HG02884 (cell line): ENCODE results near the gene RNU6-1.

Experiments used
- ATAC-seq: cut with Tn5 transposase; IDR thresholded peaks from one replicate; pipeline ENCODE4 v1.9.1; 2021; ENCODE audit warnings: mild to moderate bottlenecking, moderate library complexity; ENCODE audit not compliant: unreplicated experiment

RNU6-1 gene

DNA sequence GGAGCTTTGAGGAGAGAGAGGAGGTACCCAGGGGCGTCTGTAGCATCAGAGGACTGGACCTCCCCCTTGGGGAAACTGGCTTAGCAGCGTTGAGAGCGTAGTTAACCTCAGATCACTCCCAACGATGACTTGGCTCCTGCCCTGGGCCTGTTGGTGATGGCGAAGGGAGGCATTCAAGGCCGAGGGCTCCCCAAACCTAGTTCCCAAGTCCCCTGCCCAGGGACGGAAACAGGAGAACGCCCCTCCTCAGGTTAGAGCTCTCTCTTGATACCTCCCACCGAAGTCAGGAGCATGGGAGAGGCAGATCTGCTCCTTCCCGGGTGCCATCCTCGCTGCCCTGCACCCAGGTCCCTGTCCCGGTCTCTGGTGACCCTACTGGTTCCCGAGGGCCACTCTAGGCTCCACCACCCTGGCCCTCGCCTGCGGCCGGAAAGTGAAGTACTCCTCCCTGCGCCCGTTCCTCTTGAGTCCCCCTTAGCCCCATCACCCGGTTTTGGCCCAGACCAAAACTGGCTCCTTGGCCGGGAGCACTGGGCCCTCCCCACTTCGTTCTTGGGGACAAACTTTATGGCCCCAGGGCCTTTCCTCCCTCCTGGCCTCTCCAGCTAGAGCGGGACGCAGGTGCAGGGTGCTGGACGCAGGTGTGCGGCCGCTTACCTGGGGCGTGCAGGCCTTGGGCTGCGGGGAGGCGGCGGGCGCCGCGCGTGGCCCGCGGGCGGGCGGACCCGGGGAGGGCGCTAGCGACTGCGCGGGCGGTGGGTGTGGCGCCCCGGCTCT, 17.1 kb downstream of the RNU6-1 start:
- no peak for ATAC-seq

DNA sequence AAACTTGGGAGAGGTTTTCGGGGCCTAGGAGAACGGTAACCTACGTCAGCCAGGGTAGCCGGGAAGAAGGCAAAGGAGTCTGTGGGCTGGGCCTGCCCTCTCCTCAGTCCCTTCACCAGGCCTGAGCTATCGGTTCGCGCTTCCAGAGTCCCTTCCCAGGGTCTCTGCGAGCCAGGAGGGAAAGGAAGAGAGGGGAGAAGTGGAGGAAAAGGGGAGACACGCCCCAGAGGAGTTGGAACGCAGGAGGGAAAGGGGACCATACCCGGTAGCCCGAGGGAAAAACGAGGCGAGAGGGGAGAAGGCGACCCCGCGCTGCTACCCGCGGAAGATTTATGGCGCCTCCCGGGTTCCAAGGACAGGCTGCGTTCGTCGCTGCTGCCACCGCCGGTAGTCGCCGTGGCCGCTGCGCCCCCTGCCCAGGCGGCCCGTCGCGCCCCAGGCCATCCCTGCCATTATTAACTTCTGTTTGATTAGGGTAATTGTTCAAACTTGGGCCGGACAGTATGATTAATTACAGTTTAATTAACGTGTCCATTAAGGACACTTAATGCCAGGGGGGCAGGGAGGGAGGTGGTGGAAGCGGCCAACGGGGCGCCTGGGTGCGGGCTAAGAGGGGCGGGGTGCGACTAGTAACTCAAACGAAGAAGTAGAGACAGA, 17.9 kb downstream of the RNU6-1 start:
- ATAC-seq: no peak

DNA sequence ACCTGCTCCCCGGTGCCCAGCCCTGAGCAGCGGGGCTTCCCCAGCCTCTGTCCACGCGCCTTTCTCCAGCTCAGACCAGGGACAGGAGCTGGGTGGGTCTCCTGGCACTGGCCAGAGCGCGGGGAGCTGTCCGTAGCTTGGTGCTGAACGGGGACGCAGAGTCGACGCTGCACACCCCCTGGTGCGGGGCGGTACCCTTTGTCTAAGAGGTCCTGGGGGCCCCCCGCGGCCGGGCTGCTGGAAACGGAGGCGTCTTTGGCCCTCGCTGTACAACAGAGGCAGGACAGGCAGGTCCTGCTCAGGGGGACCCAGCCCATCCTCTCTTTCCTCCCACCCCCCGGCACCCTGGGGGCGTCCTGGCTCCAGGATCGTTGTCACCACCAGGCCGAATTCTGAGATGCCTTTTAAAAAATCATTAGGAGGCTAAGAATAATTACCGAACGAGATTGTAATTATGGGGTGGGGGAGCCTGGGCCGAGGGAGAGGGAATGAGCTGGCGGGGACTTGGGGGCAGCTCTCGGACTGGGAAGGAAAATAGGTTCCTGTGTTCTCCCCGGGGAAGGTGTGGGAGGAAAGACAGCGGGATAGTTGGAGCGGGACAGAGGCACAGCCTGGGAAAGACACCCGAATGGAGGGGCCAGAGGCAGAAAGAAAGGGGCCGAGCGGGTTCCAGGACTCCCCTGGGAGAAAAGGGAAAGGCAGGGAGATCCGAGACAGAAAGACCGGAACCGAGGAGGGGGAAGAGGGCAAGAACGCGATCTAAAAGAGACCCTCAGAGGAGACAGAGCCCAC, 18.7 kb downstream of the RNU6-1 start:
- ATAC-seq: no peak

DNA sequence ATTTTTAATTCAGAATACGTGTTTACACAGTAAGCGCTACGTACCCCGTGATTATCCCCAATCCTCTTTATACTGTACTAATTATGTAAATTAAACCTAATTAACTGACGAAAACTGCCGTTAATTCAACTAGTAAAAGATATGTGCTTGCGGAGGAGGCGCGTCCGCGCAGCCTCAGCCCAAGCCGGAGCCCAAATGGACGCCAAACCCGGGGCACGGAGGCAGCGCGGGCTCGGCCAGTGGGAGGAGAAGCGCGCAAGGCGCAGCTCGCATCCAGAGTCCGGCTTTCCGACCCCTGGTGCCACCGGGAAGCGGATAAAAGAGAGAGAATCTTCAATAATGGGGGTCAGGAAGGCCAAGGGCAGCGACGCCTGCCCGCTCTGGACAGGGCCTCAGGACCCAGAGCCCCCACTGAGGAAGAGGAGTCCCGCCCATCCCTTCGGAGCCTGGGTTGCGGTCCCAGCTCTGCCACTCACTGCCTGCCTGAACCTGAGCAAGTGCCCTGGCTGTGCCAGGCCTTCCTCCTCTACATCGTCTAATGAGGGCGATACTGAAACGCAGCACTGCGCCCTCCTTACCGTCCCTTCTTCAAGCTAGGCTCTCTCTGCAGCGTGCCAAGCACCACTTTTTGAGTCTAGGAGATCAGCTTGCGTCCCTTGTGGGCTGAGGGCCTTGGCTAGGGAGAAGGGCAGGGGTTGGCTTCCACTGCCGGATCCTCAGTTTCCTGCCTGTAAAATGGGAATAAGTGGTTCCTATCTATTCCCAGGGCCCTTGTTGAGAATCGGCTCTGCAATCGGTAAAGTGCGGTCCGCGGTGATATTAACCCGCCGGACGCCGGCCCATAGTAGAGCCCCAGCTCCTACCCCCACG, 19.5 kb downstream of the RNU6-1 start:
- no peak for ATAC-seq

DNA sequence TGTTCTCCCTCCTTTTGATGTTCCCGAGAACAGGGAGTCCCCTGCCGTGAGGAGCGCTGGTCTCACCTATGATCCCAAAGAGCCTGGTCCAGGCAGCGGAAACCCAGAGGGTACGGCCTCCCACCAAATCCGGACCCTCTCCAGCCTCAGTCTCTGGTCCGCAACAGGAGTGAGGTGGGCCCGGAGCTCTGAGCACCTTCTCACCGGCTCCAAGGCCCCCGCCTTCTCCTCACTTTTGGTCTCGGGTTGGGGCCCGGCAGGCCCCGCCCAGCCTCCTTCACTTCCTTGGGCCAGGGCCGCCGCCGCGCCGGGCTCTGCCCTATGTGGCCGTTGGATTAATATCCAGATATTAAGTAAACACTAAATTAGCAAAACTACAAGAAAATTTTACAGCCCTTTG, 20.2 kb downstream of the RNU6-1 start:
- ATAC-seq: no peak

DNA sequence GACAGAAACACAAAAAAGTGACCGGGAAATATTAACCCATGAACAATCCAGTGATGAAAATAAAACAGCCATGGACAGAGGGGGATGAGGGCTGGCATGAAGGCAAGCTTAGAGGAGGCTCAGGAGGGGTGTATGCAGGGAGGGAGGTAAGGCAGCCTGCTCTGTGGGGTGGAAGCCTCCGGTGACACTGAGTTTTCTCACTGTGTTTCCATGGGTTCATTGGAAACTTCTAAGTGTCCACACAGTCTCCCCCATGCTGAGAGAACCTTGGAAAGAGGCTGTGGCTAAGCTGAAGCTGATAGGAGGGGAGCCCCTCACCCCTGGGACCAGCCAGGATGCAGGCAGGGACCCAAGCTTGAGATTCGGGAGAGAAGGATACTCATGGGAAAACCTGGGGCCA, 21.4 kb downstream of the RNU6-1 start:
- no peak for ATAC-seq

DNA sequence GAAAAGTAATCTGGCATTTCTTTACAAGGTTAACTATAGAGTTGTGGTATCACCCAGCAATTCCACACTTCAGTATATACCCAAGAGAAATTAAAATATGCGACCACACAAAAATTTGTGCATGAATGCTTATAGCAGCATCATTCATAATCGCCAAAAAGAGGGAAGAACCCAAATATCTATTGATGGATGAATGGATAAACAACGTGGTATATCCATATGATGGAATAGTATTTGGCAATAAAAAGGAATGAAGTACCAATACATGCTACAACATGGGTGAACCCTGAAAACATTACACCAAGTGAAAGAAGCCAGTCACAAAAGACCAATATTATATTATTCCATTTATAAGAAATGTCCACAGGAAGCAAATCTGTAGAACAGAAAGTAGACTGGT, 23.2 kb downstream of the RNU6-1 start:
- ATAC-seq: no peak

DNA sequence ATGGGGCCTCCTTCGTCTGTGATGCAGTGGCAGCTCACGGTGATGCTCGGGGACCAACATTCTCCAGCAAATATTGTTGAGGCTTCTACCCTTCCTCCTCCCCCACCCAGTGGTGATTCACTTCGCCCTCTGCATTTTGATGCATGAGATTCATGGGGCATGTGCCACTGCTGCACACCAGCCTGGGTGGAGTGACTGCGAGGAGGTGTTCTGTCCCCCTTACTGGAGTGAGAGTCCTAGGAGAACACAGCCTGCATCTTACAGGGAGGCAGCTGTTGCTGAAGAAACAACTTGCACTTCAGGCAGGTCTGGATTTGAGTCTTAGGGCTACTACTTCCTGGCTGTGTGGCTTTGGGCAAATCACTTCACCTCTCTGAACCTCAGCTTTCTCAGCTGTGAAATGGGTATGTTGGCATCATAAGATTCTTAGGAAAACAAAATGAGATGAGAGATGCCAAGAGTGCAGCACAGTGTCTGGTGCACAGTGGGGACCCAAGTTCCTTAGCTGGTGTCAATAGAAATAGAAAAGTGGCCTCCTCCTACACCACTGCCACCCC, 24.7 kb downstream of the RNU6-1 start:
- no peak for ATAC-seq

DNA sequence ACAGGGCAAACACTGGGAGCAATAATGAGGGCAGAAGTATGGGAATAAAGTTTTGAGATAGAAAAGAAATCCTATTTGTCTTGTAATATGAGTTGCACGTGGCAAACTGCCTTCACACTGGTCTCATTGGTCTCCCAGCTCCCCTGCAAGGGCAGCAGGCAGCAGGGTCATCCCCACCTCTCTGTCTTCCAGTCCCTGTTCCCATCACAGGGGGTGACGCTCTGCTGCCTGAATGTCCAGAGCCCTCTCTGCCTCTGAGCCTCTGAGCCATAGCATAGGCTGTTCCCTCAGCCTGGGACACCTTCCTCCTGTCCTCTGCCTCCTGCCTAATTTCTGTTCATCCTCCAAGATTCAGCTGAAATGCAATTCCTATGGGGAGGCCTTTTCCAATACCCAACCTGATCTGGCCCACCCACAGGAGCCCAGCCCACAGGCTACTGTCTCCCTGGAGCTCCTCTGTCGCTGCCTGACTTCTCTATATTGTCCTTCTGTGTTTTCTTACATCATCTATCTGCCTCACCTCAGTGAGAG, 26.7 kb downstream of the RNU6-1 start:
- ATAC-seq: no peak

DNA sequence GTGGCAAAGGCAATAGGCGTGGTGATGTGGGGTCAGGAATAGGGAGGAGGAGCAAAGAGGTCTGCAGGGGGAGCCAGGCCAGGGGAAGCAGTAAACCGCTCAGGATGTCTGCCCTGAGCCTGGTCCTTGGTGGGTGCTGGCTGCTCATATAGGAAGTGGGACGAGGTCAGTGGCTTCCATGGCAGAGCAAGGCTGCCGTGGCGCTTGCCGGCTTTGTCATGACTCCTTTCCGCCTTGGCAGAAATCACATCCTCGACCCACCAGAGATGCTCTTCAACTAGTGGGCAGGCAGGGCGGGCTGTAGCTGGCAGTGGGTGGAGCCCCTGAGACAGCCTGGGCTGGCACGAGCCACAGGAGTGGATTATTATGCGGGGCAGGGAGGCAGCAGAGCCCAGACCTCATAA, 27.6 kb downstream of the RNU6-1 start:
- no peak for ATAC-seq

DNA sequence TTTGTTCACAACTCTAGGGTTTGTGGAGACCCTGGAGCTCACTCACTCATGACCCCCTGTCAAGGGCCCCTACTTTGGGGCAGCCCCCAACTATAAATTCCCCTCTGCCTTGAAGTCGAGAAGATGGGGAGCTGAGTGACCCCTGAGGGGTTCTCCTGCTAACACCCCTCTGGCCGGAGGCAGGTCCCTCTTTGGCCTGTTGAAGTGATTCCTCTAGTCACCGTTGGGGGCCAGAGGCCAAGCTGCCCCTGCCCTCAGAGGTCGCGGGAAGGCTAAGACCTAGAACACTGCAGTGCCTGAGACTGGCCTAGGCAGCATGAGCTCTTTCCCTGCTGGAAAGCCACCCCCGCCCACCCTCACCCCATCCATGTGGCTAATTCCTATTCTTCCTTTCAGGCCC, 30.0 kb downstream of the RNU6-1 start:
- ATAC-seq: no peak

DNA sequence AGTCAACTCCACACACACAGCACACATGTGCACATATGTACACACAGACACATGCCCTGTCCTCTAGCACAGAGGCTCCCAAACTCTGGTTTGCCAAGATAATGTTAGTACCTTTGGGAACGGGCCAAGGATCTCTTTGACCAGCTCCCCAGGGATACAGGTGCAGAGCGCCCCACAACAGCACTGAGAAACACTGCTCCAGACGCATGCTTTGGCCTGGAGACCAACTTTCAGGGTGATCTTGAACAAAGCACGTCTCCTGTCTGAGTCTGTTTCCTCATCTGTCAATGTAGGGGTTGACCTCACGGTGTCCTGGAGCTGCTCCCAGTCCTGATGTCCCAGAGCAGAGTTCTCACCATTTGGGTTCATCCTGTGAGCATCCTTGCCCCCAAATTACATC, 30.4 kb downstream of the RNU6-1 start:
- ATAC-seq: no peak

DNA sequence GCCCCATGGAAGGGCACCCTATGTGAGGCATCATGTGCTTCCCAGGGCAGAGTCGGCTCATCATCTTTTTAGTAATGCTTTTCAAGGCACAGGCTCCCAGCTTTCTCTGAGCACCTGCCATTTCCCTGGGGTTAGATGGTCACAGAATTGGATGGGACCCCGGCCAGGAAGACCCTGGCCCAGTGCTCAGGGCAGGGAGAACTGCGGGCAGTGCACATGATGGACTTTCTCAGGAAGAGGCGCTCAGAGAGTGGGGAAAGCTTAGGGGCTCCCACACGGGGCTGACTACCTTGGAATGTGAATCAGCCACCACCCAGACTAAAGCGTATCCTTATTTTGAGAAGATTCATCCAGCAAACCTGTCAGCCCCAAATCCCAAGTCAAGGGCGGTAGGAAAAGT, 31.0 kb downstream of the RNU6-1 start:
- ATAC-seq: no peak

DNA sequence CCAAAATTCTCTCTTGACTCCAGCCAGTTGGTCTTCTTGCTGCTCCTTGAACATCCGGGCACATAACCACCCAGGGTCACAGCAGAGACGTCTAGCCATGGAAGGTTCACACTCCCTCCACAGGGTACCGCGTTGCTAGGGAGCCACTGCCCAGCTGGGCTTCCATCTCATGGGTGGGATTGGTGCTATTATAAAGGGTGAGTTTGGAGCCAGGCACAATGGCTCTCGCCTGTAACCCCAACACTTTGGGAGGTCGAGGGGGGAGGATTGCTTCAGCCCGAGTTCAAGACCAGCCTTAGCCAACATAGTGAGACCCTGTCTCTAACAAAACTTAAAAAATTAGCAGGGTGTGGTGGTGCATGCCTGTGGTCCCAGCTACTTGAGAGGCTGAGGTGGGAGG, 32.0 kb downstream of the RNU6-1 start:
- no peak for ATAC-seq

DNA sequence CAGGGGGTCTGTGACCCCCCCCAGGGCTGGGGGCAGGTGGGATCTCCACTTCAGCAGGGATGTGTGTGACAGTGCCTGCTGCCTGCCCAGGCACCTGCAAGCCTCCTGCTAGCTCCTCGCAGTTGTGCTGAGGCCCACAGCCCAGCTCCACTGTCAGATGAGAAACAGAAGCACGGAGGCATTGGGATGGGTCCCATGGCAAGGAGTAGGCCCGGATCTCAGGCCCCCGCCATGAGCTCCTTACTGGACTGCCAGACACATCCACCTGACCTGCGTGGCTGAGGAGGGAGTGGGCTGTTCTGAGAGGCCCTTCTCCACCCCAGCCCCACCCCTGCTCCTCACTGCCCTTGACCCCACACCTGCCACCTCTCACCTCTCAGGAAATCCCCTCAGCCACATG, 32.7 kb downstream of the RNU6-1 start:
- no peak for ATAC-seq

DNA sequence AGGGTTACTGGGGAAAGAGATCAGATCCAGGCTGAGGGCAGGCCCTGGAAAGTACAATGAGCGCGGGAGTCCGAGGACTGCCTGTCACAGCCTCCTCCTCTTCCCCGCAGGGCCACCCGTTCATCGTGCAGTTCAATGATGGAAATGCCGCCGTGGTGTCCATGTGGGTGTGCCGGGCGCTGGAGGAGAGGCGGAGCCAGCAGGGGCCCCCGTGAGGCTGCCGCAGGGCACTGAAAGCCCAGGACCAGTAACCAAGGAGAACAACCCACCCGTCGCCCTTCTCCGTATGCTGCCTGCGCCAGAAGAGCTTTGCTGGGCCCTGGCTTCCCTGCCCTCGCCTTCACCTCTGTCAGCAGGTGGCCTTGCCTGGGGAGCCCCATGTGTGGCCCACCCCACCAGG, 33.3 kb downstream of the RNU6-1 start:
- ATAC-seq: no peak

DNA sequence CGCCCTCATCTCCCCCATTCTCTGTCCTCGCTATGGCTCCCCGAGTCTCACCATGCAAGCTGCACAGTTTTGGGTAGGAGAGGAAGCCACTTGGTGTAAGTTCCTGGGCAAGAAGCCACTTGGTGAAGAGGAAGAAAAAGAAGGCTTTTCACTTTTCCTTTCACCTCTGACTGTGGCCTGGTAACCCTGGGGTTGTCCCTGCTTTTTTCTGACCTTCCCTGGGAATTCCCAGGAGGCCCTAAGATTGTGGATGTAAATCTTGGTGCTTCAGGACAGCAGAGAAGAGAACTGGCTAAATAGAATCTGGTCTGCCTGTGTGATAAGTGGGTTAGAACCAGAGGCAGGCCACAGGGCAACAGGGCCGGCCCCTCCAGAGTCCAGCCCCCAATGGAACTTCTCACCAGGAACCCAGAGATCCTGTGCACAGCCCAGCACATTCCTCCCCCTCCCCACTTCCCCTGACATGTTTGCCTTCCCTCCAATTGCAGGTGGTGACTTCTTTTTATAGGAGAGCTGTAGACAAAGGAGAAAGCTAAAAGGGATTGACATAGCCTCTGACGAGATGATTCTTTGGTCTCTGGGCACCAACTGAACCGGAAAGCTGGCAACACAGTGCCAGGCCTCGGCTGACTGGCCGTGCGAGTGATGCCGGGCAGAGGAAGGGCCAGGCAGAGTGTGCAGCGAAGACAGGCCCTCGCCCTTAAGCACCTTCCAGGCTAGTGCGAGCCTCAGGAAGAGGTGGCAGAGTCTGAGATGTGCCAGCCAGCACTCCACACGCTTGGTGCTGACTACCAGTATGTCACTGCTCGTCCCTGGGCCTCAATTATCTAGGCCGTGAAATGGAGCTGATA, 34.0 kb downstream of the RNU6-1 start:
- no peak for ATAC-seq

DNA sequence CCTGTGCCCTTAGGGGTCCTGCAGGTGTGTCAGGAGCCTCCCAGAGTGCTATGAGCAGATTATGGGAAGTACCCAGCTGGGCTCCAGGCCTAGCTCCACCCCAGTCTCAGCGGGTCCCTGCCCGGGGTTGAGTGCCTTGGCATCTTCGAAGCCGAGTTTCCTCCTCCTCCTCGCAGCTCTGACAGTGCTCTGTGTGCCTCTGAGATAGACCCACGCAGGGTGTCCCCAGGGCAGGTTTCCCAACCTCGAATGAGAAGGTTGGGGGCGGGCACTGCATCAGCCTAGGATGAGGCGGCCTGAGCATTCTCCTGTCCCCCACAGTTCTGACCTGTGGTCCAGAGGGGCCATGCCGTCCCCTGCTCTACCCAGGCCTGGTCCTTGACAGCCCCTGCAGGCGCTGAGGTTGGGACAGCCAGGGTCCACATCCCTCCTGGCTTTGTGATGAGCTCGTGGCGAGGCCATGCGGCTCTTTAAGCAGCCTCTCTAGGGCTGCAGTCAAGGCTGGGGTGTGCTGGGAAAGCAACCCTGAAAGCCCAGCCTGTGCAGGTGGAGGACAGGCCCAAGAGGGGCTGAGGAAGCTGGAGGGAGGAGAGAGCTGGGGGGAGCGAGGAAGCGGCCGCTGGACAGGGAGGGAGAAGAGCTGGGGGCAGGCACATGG, 34.7 kb downstream of the RNU6-1 start:
- ATAC-seq: no peak
